A549 (cell line): ENCODE measurements around the gene DOK4.

Experiments
- CEBPB ChIP-seq, 2 experiments: fragments of >200 bp in 1 of 2; sonication (Bioruptor Twin) in 1 of 2; formaldehyde crosslinking in 1 of 2; IDR thresholded peaks; 2 replicates each; pipeline ENCODE4 v1.6.1; 2012 to 2016
- CTCF ChIP-seq: fragments of >200 bp; sonication (Bioruptor Twin); formaldehyde crosslinking; IDR thresholded peaks from 3 replicates; pipeline ENCODE4 v1.5.1; 2016
- EP300 ChIP-seq, 2 experiments: fragments of >200 bp; sonication (Bioruptor Twin); formaldehyde crosslinking; IDR thresholded peaks; 2 replicates in 1 of 2; 3 replicates in 1 of 2; pipeline ENCODE4 v1.6.1; 2016 to 2017
- HDAC2 ChIP-seq: fragments of 200-600 bp; sonication (generic); IDR thresholded peaks from 2 replicates; pipeline ENCODE4 v1.6.1; 2016
- KDM1A ChIP-seq: fragments of 200-600 bp; sonication (generic); IDR thresholded peaks from 2 replicates; pipeline ENCODE4 v1.6.1; 2016; ENCODE audit warnings: low read depth, mild to moderate bottlenecking
- MAFK ChIP-seq: fragments of 450-650 bp; IDR thresholded peaks from 2 replicates; pipeline ENCODE4 v1.6.1; 2014; ENCODE audit not compliant: partially characterized antibody
- PBX3 ChIP-seq: IDR thresholded peaks from 2 replicates; pipeline ENCODE4 v1.6.1; 2012
- POLR2A ChIP-seq: IDR thresholded peaks from 2 replicates; pipeline ENCODE4 v1.6.1; 2012; ENCODE audit warnings: mild to moderate bottlenecking, low read length
- RAD21 ChIP-seq, 2 experiments: fragments of >200 bp in 1 of 2; sonication (Bioruptor Twin) in 1 of 2; formaldehyde crosslinking in 1 of 2; IDR thresholded peaks in 1 of 2; conservative IDR thresholded peaks in 1 of 2; 2 replicates in 1 of 2; 3 replicates in 1 of 2; pipeline ENCODE4 v1.6.1; 2012 to 2018; ENCODE audit warnings: inconsistent platforms in 1 of 2
- TF ChIP-seq, protein P1 (sequence below): fragments of 200-600 bp; sonication (generic); IDR thresholded peaks from 2 replicates; pipeline ENCODE4 v1.6.1; 2016; ENCODE audit warnings: antibody characterized with exemption, mild to moderate bottlenecking, moderate library complexity

- TF ChIP-seq CTCF: no peak
- no peak for TF ChIP-seq CEBPB (IDR thresholded peaks at IDR 0.05)
- TF ChIP-seq EP300 (IDR thresholded peaks at IDR 0.05): no peak
- no peak for TF ChIP-seq POLR2A
- TF ChIP-seq MAFK: no peak
- TF ChIP-seq, protein P1, sequence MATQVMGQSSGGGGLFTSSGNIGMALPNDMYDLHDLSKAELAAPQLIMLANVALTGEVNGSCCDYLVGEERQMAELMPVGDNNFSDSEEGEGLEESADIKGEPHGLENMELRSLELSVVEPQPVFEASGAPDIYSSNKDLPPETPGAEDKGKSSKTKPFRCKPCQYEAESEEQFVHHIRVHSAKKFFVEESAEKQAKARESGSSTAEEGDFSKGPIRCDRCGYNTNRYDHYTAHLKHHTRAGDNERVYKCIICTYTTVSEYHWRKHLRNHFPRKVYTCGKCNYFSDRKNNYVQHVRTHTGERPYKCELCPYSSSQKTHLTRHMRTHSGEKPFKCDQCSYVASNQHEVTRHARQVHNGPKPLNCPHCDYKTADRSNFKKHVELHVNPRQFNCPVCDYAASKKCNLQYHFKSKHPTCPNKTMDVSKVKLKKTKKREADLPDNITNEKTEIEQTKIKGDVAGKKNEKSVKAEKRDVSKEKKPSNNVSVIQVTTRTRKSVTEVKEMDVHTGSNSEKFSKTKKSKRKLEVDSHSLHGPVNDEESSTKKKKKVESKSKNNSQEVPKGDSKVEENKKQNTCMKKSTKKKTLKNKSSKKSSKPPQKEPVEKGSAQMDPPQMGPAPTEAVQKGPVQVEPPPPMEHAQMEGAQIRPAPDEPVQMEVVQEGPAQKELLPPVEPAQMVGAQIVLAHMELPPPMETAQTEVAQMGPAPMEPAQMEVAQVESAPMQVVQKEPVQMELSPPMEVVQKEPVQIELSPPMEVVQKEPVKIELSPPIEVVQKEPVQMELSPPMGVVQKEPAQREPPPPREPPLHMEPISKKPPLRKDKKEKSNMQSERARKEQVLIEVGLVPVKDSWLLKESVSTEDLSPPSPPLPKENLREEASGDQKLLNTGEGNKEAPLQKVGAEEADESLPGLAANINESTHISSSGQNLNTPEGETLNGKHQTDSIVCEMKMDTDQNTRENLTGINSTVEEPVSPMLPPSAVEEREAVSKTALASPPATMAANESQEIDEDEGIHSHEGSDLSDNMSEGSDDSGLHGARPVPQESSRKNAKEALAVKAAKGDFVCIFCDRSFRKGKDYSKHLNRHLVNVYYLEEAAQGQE: no peak
- TF ChIP-seq RAD21 (conservative IDR thresholded peaks at IDR 0.05 in 1 of 2, IDR thresholded peaks at IDR 0.05 in 1 of 2): no peak
- TF ChIP-seq HDAC2: no peak
- TF ChIP-seq KDM1A: no peak
- no peak for TF ChIP-seq PBX3
Measured at GRCh38 chr16:57527027-57527426, 40.7 kb upstream of the DOK4 start.
